GM19438 (cell line): ENCODE measurements around the gene VAPA.
A peak's percentile ranks its signal among the peaks of the same experiment; 100 is the strongest.

ENCODE experiments used
- ATAC-seq: cut with Tn5 transposase; IDR thresholded peaks from one replicate; pipeline ENCODE4 v1.9.1; 2021; ENCODE audit warnings: low read depth; ENCODE audit not compliant: unreplicated experiment

The VAPA gene

GRCh38 chr18:9913526-9914333 lies at the start of gene VAPA:
VAPA (plus strand) TSS chr18:9914016; CDS start chr18:9914257, 241 bp downstream.
- peak; percentile 82 for ATAC-seq

GRCh38 chr18:9865764-9866490 lies 47.9 kb upstream of the VAPA start:
- no peak for ATAC-seq

GRCh38 chr18:9866627-9867026 lies 47.2 kb upstream of the VAPA start:
- ATAC-seq, result no peak

GRCh38 chr18:9867071-9867594 lies 46.7 kb upstream of the VAPA start:
- ATAC-seq, result no peak

- no peak for ATAC-seq
Observed at GRCh38 chr18:9868857-9869714, 44.7 kb upstream of the VAPA start.

- peak; percentile 60 for ATAC-seq
Observed at GRCh38 chr18:9869715-9870430, 43.9 kb upstream of the VAPA start.

- peak; percentile 28 for ATAC-seq
Observed at GRCh38 chr18:9870431-9871008, 43.3 kb upstream of the VAPA start.

GRCh38 chr18:9871244-9871746 lies 42.5 kb upstream of the VAPA start:
- ATAC-seq, result no peak

GRCh38 chr18:9872823-9873222 lies 41.0 kb upstream of the VAPA start:
- no peak for ATAC-seq

- no peak for ATAC-seq
Observed at GRCh38 chr18:9874728-9875127, 39.1 kb upstream of the VAPA start.

GRCh38 chr18:9876212-9876866 lies 37.5 kb upstream of the VAPA start:
- ATAC-seq, result no peak

GRCh38 chr18:9876867-9877654 lies 36.8 kb upstream of the VAPA start:
- no peak for ATAC-seq

- no peak for ATAC-seq
Observed at GRCh38 chr18:9877655-9878014, 36.2 kb upstream of the VAPA start.

- ATAC-seq, result no peak
Observed at GRCh38 chr18:9878095-9878494, 35.7 kb upstream of the VAPA start.

GRCh38 chr18:9878783-9879242 lies 35.0 kb upstream of the VAPA start:
- ATAC-seq, result no peak

- no peak for ATAC-seq
Observed at GRCh38 chr18:9884090-9884489, 29.7 kb upstream of the VAPA start.

GRCh38 chr18:9884532-9885140 lies 29.2 kb upstream of the VAPA start:
- ATAC-seq, result no peak
